PC-9 (cell line): Measurements from ENCODE around the gene VPS33A.

Experiments
- CTCF ChIP-seq: fragments of 200-600 bp; sonication (generic); conservative IDR thresholded peaks from 2 replicates; pipeline ENCODE4 v1.6.1; 2017; ENCODE audit warnings: mixed run types, antibody characterized with exemption, mild to moderate bottlenecking, moderate library complexity
- EZH2 ChIP-seq: fragments of 200-600 bp; sonication (generic); IDR thresholded peaks from 2 replicates; pipeline ENCODE4 v1.8.0; 2017; ENCODE audit warnings: antibody characterized with exemption, low read depth

- no peak for TF ChIP-seq CTCF
- no peak for TF ChIP-seq EZH2
These were observed 49.8 kb downstream of the VPS33A start for GRCh38 chr12:122216445-122216844.
